Measurements from ENCODE around the gene GPLD1. TPM values are rescaled to one million over a fixed set of nuclear protein-coding genes. Genes with fewer than 3 reads are reported as not detected.

The GPLD1 gene
- 0.21 TPM in 1 of 2 replicates, not detected in the other for total RNA-seq

GRCh38 chr6:24489470-24489869 lies at the start of gene GPLD1:
Gene GPLD1 (minus strand): TSS chr6:24489578. CDS start chr6:24489511, 67 bp downstream.

GRCh38 chr6:24494821-24495795 lies 5.7 kb upstream of the GPLD1 start, which contains the start of gene ALDH5A1:
Gene ALDH5A1 (plus strand): TSS chr6:24494969. CDS start chr6:24494997, 28 bp downstream.

GRCh38 chr6:24402697-24403500 lies 86.5 kb downstream of the GPLD1 start, which contains the start of gene MRS2:
Gene MRS2 (plus strand): TSS chr6:24402936. CDS start chr6:24403047, 111 bp downstream.

Other genes with a start within 250 kb of the GPLD1 start
- 0.43 and 55.7 TPM in 2 replicates for gene DCDC2, start 131.5 kb downstream of the GPLD1 start, total RNA-seq
- gene MRS2, start 86.6 kb downstream of the GPLD1 start, total RNA-seq: 34.7 and 43.7 TPM in 2 replicates
- 2.3 and 2.4 TPM in 2 replicates for gene ALDH5A1, start 5.4 kb upstream of the GPLD1 start, total RNA-seq
- gene KIAA0319, start 156.6 kb upstream of the GPLD1 start, total RNA-seq: under 0.01 and 0.21 TPM in 2 replicates
- 16.4 and 18.1 TPM in 2 replicates for gene TDP2, start 177.3 kb upstream of the GPLD1 start, total RNA-seq
- 7.7 and 11.3 TPM in 2 replicates for gene ACOT13, start 177.5 kb upstream of the GPLD1 start, total RNA-seq
- 90.4 and 146 TPM in 2 replicates for gene C6orf62, start 229.6 kb upstream of the GPLD1 start, total RNA-seq